ENCODE measurements around the gene TRIM5.
A peak's percentile ranks its signal among the peaks of the same experiment; 100 is the strongest.
"Not testable (repeated sequence)": the region's sequence is repeated elsewhere in the genome, so short reads cannot be mapped to it uniquely, and the experiment has no call there.

The TRIM5 gene

GRCh38 chr11:5690216-5690615, 5.3 kb upstream of the TRIM5 start:
- no peaks in the 10 kb centered on the region for H3K4me1 ChIP-seq
- no peaks in the 10 kb centered on the region for H3K9me3 ChIP-seq
- no peak for TF ChIP-seq CTCF (IDR thresholded peaks at IDR 0.05; ENCODE audit: low read depth, low read length)
- H3K36me3 ChIP-seq: no peaks in the 10 kb centered on the region
- no peaks in the 10 kb centered on the region for H3K27me3 ChIP-seq
- H3K4me3 ChIP-seq (ENCODE audit: low read depth, low read length): no peak overlapping the region
- no peak for DNase-seq

GRCh38 chr11:5689551-5689983, 4.7 kb upstream of the TRIM5 start, which contains the start of gene TRIM22:
Gene TRIM22, plus strand, starts transcription at chr11:5689790. Its CDS starts 6,443 bp downstream, at chr11:5696233.
- no peak for DNase-seq
- Histone ChIP-seq H3K9me3 (no peaks in the 10 kb centered on the region), H3K36me3 (no peaks in the 10 kb centered on the region), H3K4me1 (no peaks in the 10 kb centered on the region), H3K27me3 (no peaks in the 10 kb centered on the region), H3K4me3 (ENCODE audit: low read depth, low read length) (no peak within 1 kb of the TSS)
- TF ChIP-seq CTCF (IDR thresholded peaks at IDR 0.05; ENCODE audit: low read depth, low read length): no peak

- Histone ChIP-seq H3K9me3 (no peaks in the 10 kb centered on the region), H3K27me3 (no peaks in the 10 kb centered on the region), H3K36me3 (no peaks in the 10 kb centered on the region), H3K4me3 (ENCODE audit: low read depth, low read length) (no peak overlapping the region), H3K4me1 (no peaks in the 10 kb centered on the region)
- DNase-seq: no peak
- no peak for TF ChIP-seq CTCF (IDR thresholded peaks at IDR 0.05; ENCODE audit: low read depth, low read length)
Observed at GRCh38 chr11:5688482-5688881, 3.6 kb upstream of the TRIM5 start.

GRCh38 chr11:5686426-5686825, 1.6 kb upstream of the TRIM5 start:
- Histone ChIP-seq H3K36me3 (no peaks in the 10 kb centered on the region), H3K4me1 (no peaks in the 10 kb centered on the region), H3K27me3 (no peaks in the 10 kb centered on the region), H3K4me3 (ENCODE audit: low read depth, low read length) (no peak overlapping the region), H3K9me3 (no peaks in the 10 kb centered on the region)
- no peak for TF ChIP-seq CTCF (IDR thresholded peaks at IDR 0.05; ENCODE audit: low read depth, low read length)
- no peak for DNase-seq

- H3K4me3 ChIP-seq (ENCODE audit: low read depth, low read length): peak overlapping the region; percentile 57
- H3K4me1 ChIP-seq: no peaks in the 10 kb centered on the region
- no peak for TF ChIP-seq CTCF (IDR thresholded peaks at IDR 0.05; ENCODE audit: low read depth, low read length)
- no peaks in the 10 kb centered on the region for H3K27me3 ChIP-seq
- no peak for DNase-seq
- H3K36me3 ChIP-seq: no peaks in the 10 kb centered on the region
- H3K9me3 ChIP-seq: no peaks in the 10 kb centered on the region
Observed at GRCh38 chr11:5684036-5684645, 733 bp downstream of the TRIM5 start.

- DNase-seq; H3K4me3 ChIP-seq (ENCODE audit: low read depth, low read length); H3K9me3 ChIP-seq; H3K27me3 ChIP-seq; H3K4me1 ChIP-seq; H3K36me3 ChIP-seq: not testable (repeated sequence)
Observed at GRCh38 chr11:5683620-5684019, 1.3 kb downstream of the TRIM5 start.

GRCh38 chr11:5682890-5683441, 1.9 kb downstream of the TRIM5 start:
- not testable (repeated sequence) for H3K4me1 ChIP-seq; H3K27me3 ChIP-seq; H3K36me3 ChIP-seq; DNase-seq; H3K4me3 ChIP-seq (ENCODE audit: low read depth, low read length); H3K9me3 ChIP-seq

Data from BE2C (cell line).